DMS114 treated with DMSO at 0.1 percent for 48 hours (cell line): Measurements from ENCODE around the gene CDH13.

Experiments
- DNase-seq: peaks from one replicate; lab custom pipeline; 2025; ENCODE audit not compliant: unreplicated experiment; lab: John Stamatoyannopoulos, UW

Gene CDH13

GRCh38 chr16:82626791-82627261 is at the start of gene CDH13:
TSS of gene CDH13 (plus strand) at chr16:82626969.
- DNase-seq = no peak

GRCh38 chr16:82580298-82580890 is 46.4 kb upstream of the CDH13 start:
- peak; percentile 18 for DNase-seq

GRCh38 chr16:82582975-82583374 is 43.8 kb upstream of the CDH13 start:
- no peak for DNase-seq

- DNase-seq = no peak
Measured at GRCh38 chr16:82583422-82583821, 43.3 kb upstream of the CDH13 start.

- no peak for DNase-seq
Measured at GRCh38 chr16:82584553-82585152, 42.1 kb upstream of the CDH13 start.

GRCh38 chr16:82585675-82586074 is 41.1 kb upstream of the CDH13 start:
- no peak for DNase-seq

GRCh38 chr16:82586130-82586529 is 40.6 kb upstream of the CDH13 start:
- no peak for DNase-seq

- DNase-seq = no peak
Measured at GRCh38 chr16:82587289-82587688, 39.5 kb upstream of the CDH13 start.

GRCh38 chr16:82589407-82589806 is 37.4 kb upstream of the CDH13 start:
- DNase-seq = no peak

GRCh38 chr16:82594114-82594513 is 32.7 kb upstream of the CDH13 start:
- DNase-seq = no peak

- no peak for DNase-seq
Measured at GRCh38 chr16:82598771-82599170, 28.0 kb upstream of the CDH13 start.

- no peak for DNase-seq
Measured at GRCh38 chr16:82601989-82602640, 24.7 kb upstream of the CDH13 start.

GRCh38 chr16:82603784-82604411 is 22.9 kb upstream of the CDH13 start:
- peak; percentile 25 for DNase-seq

- no peak for DNase-seq
Measured at GRCh38 chr16:82605076-82605475, 21.7 kb upstream of the CDH13 start.

GRCh38 chr16:82605863-82606620 is 20.7 kb upstream of the CDH13 start:
- no peak for DNase-seq

- DNase-seq = no peak
Measured at GRCh38 chr16:82609140-82609539, 17.6 kb upstream of the CDH13 start.

- DNase-seq = no peak
Measured at GRCh38 chr16:82612263-82612662, 14.5 kb upstream of the CDH13 start.

GRCh38 chr16:82616356-82616755 is 10.4 kb upstream of the CDH13 start:
- no peak for DNase-seq

- DNase-seq = no peak
Measured at GRCh38 chr16:82621781-82622180, 5.0 kb upstream of the CDH13 start.

- DNase-seq = no peak
Measured at GRCh38 chr16:82623241-82623640, 3.5 kb upstream of the CDH13 start.
